ENCODE measurements around the gene ARHGEF12.

Gene ARHGEF12

GRCh38 chr11:120340529-120340928 lies 4.3 kb downstream of the ARHGEF12 start:
- TF ChIP-seq TEAD4 (IDR thresholded peaks at IDR 0.05) = no peak

- TF ChIP-seq NFIC (IDR thresholded peaks at IDR 0.05) (no peak), YY1 (IDR thresholded peaks at IDR 0.05; ENCODE audit: low read depth) (no peak), CEBPB (IDR thresholded peaks at IDR 0.05) (no peak), TAF1 (IDR thresholded peaks at IDR 0.05; ENCODE audit: low read depth) (no peak), ZBTB7A (IDR thresholded peaks at IDR 0.05; ENCODE audit: low read depth) (no peak), USF1 (IDR thresholded peaks at IDR 0.05) (no peak), TCF12 (IDR thresholded peaks at IDR 0.05; ENCODE audit: low read depth) (no peak), RAD21 (IDR thresholded peaks at IDR 0.05; ENCODE audit: low read depth) (no peak)
Observed at GRCh38 chr11:120342226-120342625, 6.0 kb downstream of the ARHGEF12 start.

- no peak for TF ChIP-seq EP300 (IDR thresholded peaks at IDR 0.05; ENCODE audit: borderline replicate concordance)
- no peak for TF ChIP-seq TCF12 (IDR thresholded peaks at IDR 0.05; ENCODE audit: low read depth)
- no peak for TF ChIP-seq TEAD4 (IDR thresholded peaks at IDR 0.05)
- TF ChIP-seq FOXM1 (IDR thresholded peaks at IDR 0.05; ENCODE audit: borderline replicate concordance, low read depth) = no peak
- TF ChIP-seq CEBPB (IDR thresholded peaks at IDR 0.05) = no peak
- TF ChIP-seq TAF1 (IDR thresholded peaks at IDR 0.05; ENCODE audit: low read depth) = no peak
- TF ChIP-seq REST (IDR thresholded peaks at IDR 0.05; ENCODE audit: low read depth) = no peak
- no peak for TF ChIP-seq USF1 (IDR thresholded peaks at IDR 0.05)
- TF ChIP-seq MAX (IDR thresholded peaks at IDR 0.05) = no peak
- no peak for TF ChIP-seq RAD21 (IDR thresholded peaks at IDR 0.05; ENCODE audit: low read depth)
Observed at GRCh38 chr11:120342678-120343077, 6.5 kb downstream of the ARHGEF12 start.

GRCh38 chr11:120343429-120343828 lies 7.2 kb downstream of the ARHGEF12 start:
- TF ChIP-seq USF1 (IDR thresholded peaks at IDR 0.05) (peak; percentile 42; the same call in 1 of the 2 replicates), CREB1 (IDR thresholded peaks at IDR 0.05; ENCODE audit: low read depth) (no peak)

GRCh38 chr11:120344302-120345004 lies 8.2 kb downstream of the ARHGEF12 start:
- no peak for TF ChIP-seq TAF1 (IDR thresholded peaks at IDR 0.05; ENCODE audit: low read depth)

GRCh38 chr11:120346233-120346632 lies 10.0 kb downstream of the ARHGEF12 start:
- TF ChIP-seq FOXM1 (IDR thresholded peaks at IDR 0.05; ENCODE audit: borderline replicate concordance, low read depth) (no peak), NFIC (IDR thresholded peaks at IDR 0.05) (no peak), RAD21 (IDR thresholded peaks at IDR 0.05; ENCODE audit: low read depth) (no peak), TCF12 (IDR thresholded peaks at IDR 0.05; ENCODE audit: low read depth) (no peak), EP300 (IDR thresholded peaks at IDR 0.05; ENCODE audit: borderline replicate concordance) (no peak), USF1 (IDR thresholded peaks at IDR 0.05) (no peak), EGR1 (IDR thresholded peaks at IDR 0.05) (no peak), CREB1 (IDR thresholded peaks at IDR 0.05; ENCODE audit: low read depth) (no peak), CEBPB (IDR thresholded peaks at IDR 0.05) (no peak), ZBTB7A (IDR thresholded peaks at IDR 0.05; ENCODE audit: low read depth) (no peak)

- TF ChIP-seq TCF12 (IDR thresholded peaks at IDR 0.05; ENCODE audit: low read depth) = no peak
- TF ChIP-seq TAF1 (IDR thresholded peaks at IDR 0.05; ENCODE audit: low read depth) = no peak
- no peak for TF ChIP-seq EP300 (IDR thresholded peaks at IDR 0.05; ENCODE audit: borderline replicate concordance)
- TF ChIP-seq CEBPB (IDR thresholded peaks at IDR 0.05) = no peak
Observed at GRCh38 chr11:120350637-120351036, 14.4 kb downstream of the ARHGEF12 start.

GRCh38 chr11:120352405-120352804 lies 16.2 kb downstream of the ARHGEF12 start:
- TF ChIP-seq TCF12 (IDR thresholded peaks at IDR 0.05; ENCODE audit: low read depth) = no peak
- TF ChIP-seq RAD21 (IDR thresholded peaks at IDR 0.05; ENCODE audit: low read depth) = no peak
- no peak for TF ChIP-seq YY1 (IDR thresholded peaks at IDR 0.05; ENCODE audit: low read depth)
- no peak for TF ChIP-seq TAF1 (IDR thresholded peaks at IDR 0.05; ENCODE audit: low read depth)
- TF ChIP-seq EGR1 (IDR thresholded peaks at IDR 0.05) = no peak
- no peak for TF ChIP-seq NFIC (IDR thresholded peaks at IDR 0.05)
- no peak for TF ChIP-seq REST (IDR thresholded peaks at IDR 0.05; ENCODE audit: low read depth)
- no peak for TF ChIP-seq ZBTB7A (IDR thresholded peaks at IDR 0.05; ENCODE audit: low read depth)
- TF ChIP-seq MAX (IDR thresholded peaks at IDR 0.05) = no peak
- TF ChIP-seq CREB1 (IDR thresholded peaks at IDR 0.05; ENCODE audit: low read depth) = no peak
- TF ChIP-seq CEBPB (IDR thresholded peaks at IDR 0.05) = no peak

Measured in Ishikawa (cell line).